ENCODE measurements around the gene ZBTB6. TPM values are rescaled to one million over a fixed set of nuclear protein-coding genes. Genes with fewer than 3 reads are reported as not detected.

ZBTB6 gene
- total and polyA plus RNA-seq, 2 of the 8 experiments (the other 6 are each of a cell fraction or from before 2014, with no cell fraction given), result 2.0 to 10.0 TPM

DNA sequence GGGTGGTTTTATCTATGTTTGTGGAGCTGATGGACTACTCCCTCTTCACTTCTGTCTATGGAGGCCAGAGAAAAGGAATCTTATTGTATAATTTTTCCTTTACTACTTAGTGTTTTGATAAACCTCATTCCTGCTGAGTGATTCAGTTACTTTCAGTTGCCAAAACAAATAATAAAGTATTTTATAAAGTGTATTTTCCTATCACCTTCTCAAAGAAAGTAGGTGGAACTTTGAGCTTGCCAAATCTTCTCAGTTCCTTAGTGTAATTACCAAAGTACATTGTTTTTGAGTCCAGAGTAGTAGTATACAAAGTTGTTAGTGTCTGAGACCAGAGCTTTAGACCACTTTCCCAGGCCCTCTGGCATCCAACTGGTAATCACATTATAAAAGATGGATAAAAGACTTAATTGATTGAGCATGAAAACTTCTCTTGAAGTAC is 41.1 kb upstream of the ZBTB6 start (continued):
- TF ChIP-seq, protein P1, sequence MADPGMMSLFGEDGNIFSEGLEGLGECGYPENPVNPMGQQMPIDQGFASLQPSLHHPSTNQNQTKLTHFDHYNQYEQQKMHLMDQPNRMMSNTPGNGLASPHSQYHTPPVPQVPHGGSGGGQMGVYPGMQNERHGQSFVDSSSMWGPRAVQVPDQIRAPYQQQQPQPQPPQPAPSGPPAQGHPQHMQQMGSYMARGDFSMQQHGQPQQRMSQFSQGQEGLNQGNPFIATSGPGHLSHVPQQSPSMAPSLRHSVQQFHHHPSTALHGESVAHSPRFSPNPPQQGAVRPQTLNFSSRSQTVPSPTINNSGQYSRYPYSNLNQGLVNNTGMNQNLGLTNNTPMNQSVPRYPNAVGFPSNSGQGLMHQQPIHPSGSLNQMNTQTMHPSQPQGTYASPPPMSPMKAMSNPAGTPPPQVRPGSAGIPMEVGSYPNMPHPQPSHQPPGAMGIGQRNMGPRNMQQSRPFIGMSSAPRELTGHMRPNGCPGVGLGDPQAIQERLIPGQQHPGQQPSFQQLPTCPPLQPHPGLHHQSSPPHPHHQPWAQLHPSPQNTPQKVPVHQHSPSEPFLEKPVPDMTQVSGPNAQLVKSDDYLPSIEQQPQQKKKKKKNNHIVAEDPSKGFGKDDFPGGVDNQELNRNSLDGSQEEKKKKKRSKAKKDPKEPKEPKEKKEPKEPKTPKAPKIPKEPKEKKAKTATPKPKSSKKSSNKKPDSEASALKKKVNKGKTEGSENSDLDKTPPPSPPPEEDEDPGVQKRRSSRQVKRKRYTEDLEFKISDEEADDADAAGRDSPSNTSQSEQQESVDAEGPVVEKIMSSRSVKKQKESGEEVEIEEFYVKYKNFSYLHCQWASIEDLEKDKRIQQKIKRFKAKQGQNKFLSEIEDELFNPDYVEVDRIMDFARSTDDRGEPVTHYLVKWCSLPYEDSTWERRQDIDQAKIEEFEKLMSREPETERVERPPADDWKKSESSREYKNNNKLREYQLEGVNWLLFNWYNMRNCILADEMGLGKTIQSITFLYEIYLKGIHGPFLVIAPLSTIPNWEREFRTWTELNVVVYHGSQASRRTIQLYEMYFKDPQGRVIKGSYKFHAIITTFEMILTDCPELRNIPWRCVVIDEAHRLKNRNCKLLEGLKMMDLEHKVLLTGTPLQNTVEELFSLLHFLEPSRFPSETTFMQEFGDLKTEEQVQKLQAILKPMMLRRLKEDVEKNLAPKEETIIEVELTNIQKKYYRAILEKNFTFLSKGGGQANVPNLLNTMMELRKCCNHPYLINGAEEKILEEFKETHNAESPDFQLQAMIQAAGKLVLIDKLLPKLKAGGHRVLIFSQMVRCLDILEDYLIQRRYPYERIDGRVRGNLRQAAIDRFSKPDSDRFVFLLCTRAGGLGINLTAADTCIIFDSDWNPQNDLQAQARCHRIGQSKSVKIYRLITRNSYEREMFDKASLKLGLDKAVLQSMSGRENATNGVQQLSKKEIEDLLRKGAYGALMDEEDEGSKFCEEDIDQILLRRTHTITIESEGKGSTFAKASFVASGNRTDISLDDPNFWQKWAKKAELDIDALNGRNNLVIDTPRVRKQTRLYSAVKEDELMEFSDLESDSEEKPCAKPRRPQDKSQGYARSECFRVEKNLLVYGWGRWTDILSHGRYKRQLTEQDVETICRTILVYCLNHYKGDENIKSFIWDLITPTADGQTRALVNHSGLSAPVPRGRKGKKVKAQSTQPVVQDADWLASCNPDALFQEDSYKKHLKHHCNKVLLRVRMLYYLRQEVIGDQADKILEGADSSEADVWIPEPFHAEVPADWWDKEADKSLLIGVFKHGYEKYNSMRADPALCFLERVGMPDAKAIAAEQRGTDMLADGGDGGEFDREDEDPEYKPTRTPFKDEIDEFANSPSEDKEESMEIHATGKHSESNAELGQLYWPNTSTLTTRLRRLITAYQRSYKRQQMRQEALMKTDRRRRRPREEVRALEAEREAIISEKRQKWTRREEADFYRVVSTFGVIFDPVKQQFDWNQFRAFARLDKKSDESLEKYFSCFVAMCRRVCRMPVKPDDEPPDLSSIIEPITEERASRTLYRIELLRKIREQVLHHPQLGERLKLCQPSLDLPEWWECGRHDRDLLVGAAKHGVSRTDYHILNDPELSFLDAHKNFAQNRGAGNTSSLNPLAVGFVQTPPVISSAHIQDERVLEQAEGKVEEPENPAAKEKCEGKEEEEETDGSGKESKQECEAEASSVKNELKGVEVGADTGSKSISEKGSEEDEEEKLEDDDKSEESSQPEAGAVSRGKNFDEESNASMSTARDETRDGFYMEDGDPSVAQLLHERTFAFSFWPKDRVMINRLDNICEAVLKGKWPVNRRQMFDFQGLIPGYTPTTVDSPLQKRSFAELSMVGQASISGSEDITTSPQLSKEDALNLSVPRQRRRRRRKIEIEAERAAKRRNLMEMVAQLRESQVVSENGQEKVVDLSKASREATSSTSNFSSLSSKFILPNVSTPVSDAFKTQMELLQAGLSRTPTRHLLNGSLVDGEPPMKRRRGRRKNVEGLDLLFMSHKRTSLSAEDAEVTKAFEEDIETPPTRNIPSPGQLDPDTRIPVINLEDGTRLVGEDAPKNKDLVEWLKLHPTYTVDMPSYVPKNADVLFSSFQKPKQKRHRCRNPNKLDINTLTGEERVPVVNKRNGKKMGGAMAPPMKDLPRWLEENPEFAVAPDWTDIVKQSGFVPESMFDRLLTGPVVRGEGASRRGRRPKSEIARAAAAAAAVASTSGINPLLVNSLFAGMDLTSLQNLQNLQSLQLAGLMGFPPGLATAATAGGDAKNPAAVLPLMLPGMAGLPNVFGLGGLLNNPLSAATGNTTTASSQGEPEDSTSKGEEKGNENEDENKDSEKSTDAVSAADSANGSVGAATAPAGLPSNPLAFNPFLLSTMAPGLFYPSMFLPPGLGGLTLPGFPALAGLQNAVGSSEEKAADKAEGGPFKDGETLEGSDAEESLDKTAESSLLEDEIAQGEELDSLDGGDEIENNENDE (IDR thresholded peaks at IDR 0.05; ENCODE audit: insufficient replicate concordance, low read length), result no peak
- TF ChIP-seq CBX8 (IDR thresholded peaks at IDR 0.05; ENCODE audit: borderline replicate concordance, low read depth, low read length) (no peak), RXRA (IDR thresholded peaks at IDR 0.05; ENCODE audit: insufficient read depth, low read depth, low read length) (no peak), HDAC6 (IDR thresholded peaks at IDR 0.05; ENCODE audit: low read depth, low read length) (no peak), BCL11A (IDR thresholded peaks at IDR 0.05; ENCODE audit: low read depth in 2 of 2, low read length in 2 of 2) (no peak), SIX5 (IDR thresholded peaks at IDR 0.05; ENCODE audit: low read depth, low read length) (no peak), TAF1 (IDR thresholded peaks at IDR 0.05; ENCODE audit: low read depth, low read length) (no peak), SIN3A (conservative IDR thresholded peaks at IDR 0.05 in 1 of 2, IDR thresholded peaks at IDR 0.05 in 1 of 2; ENCODE audit: low read depth in 1 of 2, low read length in 2 of 2) (no peak), ASH2L (IDR thresholded peaks at IDR 0.05; ENCODE audit: low read length) (no peak), RBBP5 (IDR thresholded peaks at IDR 0.05; ENCODE audit: borderline replicate concordance, low read depth, low read length) (no peak)
- TF ChIP-seq, protein P2, sequence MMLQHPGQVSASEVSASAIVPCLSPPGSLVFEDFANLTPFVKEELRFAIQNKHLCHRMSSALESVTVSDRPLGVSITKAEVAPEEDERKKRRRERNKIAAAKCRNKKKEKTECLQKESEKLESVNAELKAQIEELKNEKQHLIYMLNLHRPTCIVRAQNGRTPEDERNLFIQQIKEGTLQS (IDR thresholded peaks at IDR 0.05; ENCODE audit: insufficient read depth, low read depth, low read length), result no peak

Measured in H1 (cell line).